Mesendoderm (in vitro differentiated cells): ENCODE measurements around the gene ATOH8.

Experiments used
- DNase-seq: peaks from one replicate; pipeline ENCODE4 v3.0.0; 2013
- H2AK5ac ChIP-seq: 2 replicates; pipeline ENCODE4 v1.6.1; 2013; ENCODE audit warnings: low read length, inconsistent platforms
- H2BK120ac ChIP-seq: 2 replicates; pipeline ENCODE4 v1.6.1; 2013; ENCODE audit warnings: low read depth, mild to moderate bottlenecking, low read length, moderate library complexity, mixed read lengths
- H2BK15ac ChIP-seq: replicated peaks from 2 replicates; pipeline ENCODE4 v1.6.1; 2013; ENCODE audit warnings: low read depth, mild to moderate bottlenecking, moderate library complexity
- H2BK5ac ChIP-seq: 2 replicates; pipeline ENCODE4 v1.6.1; 2013; ENCODE audit warnings: low read length, inconsistent platforms
- H3K18ac ChIP-seq: 2 replicates; pipeline ENCODE4 v1.6.1; 2013; ENCODE audit warnings: mild to moderate bottlenecking, low read length, mixed read lengths
- H3K23ac ChIP-seq: one replicate; pipeline ENCODE4 v1.6.1; 2013; ENCODE audit warnings: low read length
- H3K27ac ChIP-seq: 2 replicates; pipeline ENCODE4 v1.5.1; 2013; ENCODE audit warnings: low read depth, mild to moderate bottlenecking, inconsistent platforms, low read length, moderate library complexity
- H3K27me3 ChIP-seq: 2 replicates; pipeline ENCODE4 v1.6.1; 2013; ENCODE audit warnings: low read length, control low read depth, mild to moderate bottlenecking, inconsistent platforms; ENCODE audit not compliant: insufficient read depth, poor library complexity
- H3K36me3 ChIP-seq: 2 replicates; pipeline ENCODE4 v1.6.1; 2013; ENCODE audit warnings: low read length, inconsistent platforms; ENCODE audit not compliant: control insufficient read depth, insufficient read depth
- H3K4ac ChIP-seq: one replicate; pipeline ENCODE4 v1.6.1; 2013; ENCODE audit warnings: low read depth, mild to moderate bottlenecking, low read length, moderate library complexity
- H3K4me1 ChIP-seq: 2 replicates; pipeline ENCODE4 v1.6.1; 2013; ENCODE audit warnings: low read depth, low read length, inconsistent platforms; ENCODE audit not compliant: control insufficient read depth
- H3K4me2 ChIP-seq: 2 replicates; pipeline ENCODE4 v1.6.1; 2013; ENCODE audit warnings: low read length
- H3K4me3 ChIP-seq: 2 replicates; pipeline ENCODE4 v1.5.1; 2013; ENCODE audit warnings: mild to moderate bottlenecking, low read length
- H3K56ac ChIP-seq: one replicate; pipeline ENCODE4 v1.6.1; 2013; ENCODE audit warnings: low read length
- H3K79me1 ChIP-seq: 2 replicates; pipeline ENCODE4 v1.6.1; 2013; ENCODE audit warnings: low read length, inconsistent platforms
- H3K79me2 ChIP-seq: 2 replicates; pipeline ENCODE4 v1.6.1; 2013; ENCODE audit warnings: mild to moderate bottlenecking, low read length; ENCODE audit not compliant: control insufficient read depth, insufficient read depth
- H3K9ac ChIP-seq: 2 replicates; pipeline ENCODE4 v1.6.1; 2013; ENCODE audit warnings: low read length, inconsistent platforms
- H4K5ac ChIP-seq: one replicate; pipeline ENCODE4 v1.6.1; 2013; ENCODE audit warnings: low read length
- H4K8ac ChIP-seq: one replicate; pipeline ENCODE4 v1.6.1; 2013; ENCODE audit warnings: low read depth, mild to moderate bottlenecking, control low read depth, low read length, moderate library complexity
- WGBS: extraction: QIAGEN DNeasy Blood & Tissue Kit; methylation state at CpG from one replicate; pipeline ENCODE4 v1.1.7; 2013; ENCODE audit warnings: low lambda C conversion rate, missing lambda C conversion rate; ENCODE audit not compliant: insufficient coverage; ENCODE audit errors: extremely low coverage; 5-methylcytosine and 5-hydroxymethylcytosine counted together

ATOH8 gene

GRCh38 chr2:85769983-85770362, 16.2 kb downstream of the ATOH8 start:
- no peaks in the 10 kb centered on the region for H3K79me1 ChIP-seq
- no peak overlapping the region for H3K4me3 ChIP-seq
- no peak for DNase-seq
- no peak overlapping the region for H3K4me2 ChIP-seq
- no peak overlapping the region for H3K4ac ChIP-seq
- peaks cover 19% of the 10 kb centered on the region for H3K4me1 ChIP-seq
- no peak overlapping the region for H3K56ac ChIP-seq
- no peak overlapping the region for H2BK120ac ChIP-seq
- H3K79me2 ChIP-seq = no peaks in the 10 kb centered on the region
- H2AK5ac ChIP-seq = no peak overlapping the region
- no peak overlapping the region for H2BK15ac ChIP-seq
- H3K27me3 ChIP-seq = no peaks in the 10 kb centered on the region
- no peak overlapping the region for H3K9ac ChIP-seq
- H3K27ac ChIP-seq = no peak overlapping the region
- H3K36me3 ChIP-seq = no peaks in the 10 kb centered on the region
- H2BK5ac ChIP-seq = no peak overlapping the region
- no peak overlapping the region for H4K8ac ChIP-seq
- no peak overlapping the region for H3K23ac ChIP-seq
- H3K18ac ChIP-seq = no peak overlapping the region
- WGBS = no CpG with 5 or more reads among the region's 7 CpGs
- H4K5ac ChIP-seq = no peak overlapping the region

DNA sequence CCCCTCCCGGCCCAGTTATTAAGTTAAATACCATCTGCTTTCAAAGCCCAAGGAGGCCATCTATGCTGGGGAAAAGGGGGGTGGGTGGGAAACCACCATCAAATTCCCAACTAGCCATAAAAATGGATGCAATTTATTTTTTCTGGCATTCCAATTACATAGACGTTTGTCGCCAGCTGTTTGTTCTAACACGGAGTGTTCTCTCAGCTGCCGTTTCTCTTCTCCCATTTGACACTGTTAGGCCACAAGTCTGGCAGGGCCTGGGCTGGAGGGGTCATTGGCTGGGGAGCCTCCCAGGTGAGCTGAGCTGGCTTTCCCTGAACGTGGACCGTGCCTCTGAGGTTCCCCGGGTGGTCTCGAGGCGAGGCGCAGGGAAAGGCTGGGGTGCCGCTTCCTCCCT, 16.6 kb downstream of the ATOH8 start:
- H2BK120ac ChIP-seq = no peak overlapping the region
- WGBS = no CpG with 5 or more reads among the region's 12 CpGs
- H3K18ac ChIP-seq = no peak overlapping the region
- no peak overlapping the region for H2AK5ac ChIP-seq
- no peaks in the 10 kb centered on the region for H3K36me3 ChIP-seq
- H3K9ac ChIP-seq = no peak overlapping the region
- H3K79me1 ChIP-seq = no peaks in the 10 kb centered on the region
- no peak overlapping the region for H3K4ac ChIP-seq
- H2BK5ac ChIP-seq = no peak overlapping the region
- H3K56ac ChIP-seq = peak overlapping the region; percentile 62
- H3K23ac ChIP-seq = no peak overlapping the region
- H3K79me2 ChIP-seq = no peaks in the 10 kb centered on the region
- peaks cover 19% of the 10 kb centered on the region for H3K4me1 ChIP-seq
- no peaks in the 10 kb centered on the region for H3K27me3 ChIP-seq
- DNase-seq = no peak
- no peak overlapping the region for H3K4me2 ChIP-seq
- H3K4me3 ChIP-seq = no peak overlapping the region
- H2BK15ac ChIP-seq = no peak overlapping the region
- H3K27ac ChIP-seq = no peak overlapping the region
- no peak overlapping the region for H4K8ac ChIP-seq
- H4K5ac ChIP-seq = no peak overlapping the region

- Histone ChIP-seq H4K5ac (no peak overlapping the region), H2AK5ac (no peak overlapping the region), H3K18ac (no peak overlapping the region), H3K9ac (no peak overlapping the region), H2BK15ac (no peak overlapping the region), H2BK120ac (no peak overlapping the region), H4K8ac (no peak overlapping the region), H3K4me1 (peaks cover 15% of the 10 kb centered on the region), H3K79me2 (no peaks in the 10 kb centered on the region), H3K4me2 (no peak overlapping the region), H3K4ac (no peak overlapping the region), H2BK5ac (no peak overlapping the region), H3K79me1 (no peaks in the 10 kb centered on the region), H3K23ac (no peak overlapping the region), H3K56ac (peak overlapping the region; percentile 62), H3K36me3 (no peaks in the 10 kb centered on the region), H3K27me3 (no peaks in the 10 kb centered on the region), H3K27ac (no peak overlapping the region), H3K4me3 (no peak overlapping the region)
- WGBS = no CpG with 5 or more reads among the region's 10 CpGs
- no peak for DNase-seq
Observed at GRCh38 chr2:85770786-85771409, 17.1 kb downstream of the ATOH8 start.

DNA sequence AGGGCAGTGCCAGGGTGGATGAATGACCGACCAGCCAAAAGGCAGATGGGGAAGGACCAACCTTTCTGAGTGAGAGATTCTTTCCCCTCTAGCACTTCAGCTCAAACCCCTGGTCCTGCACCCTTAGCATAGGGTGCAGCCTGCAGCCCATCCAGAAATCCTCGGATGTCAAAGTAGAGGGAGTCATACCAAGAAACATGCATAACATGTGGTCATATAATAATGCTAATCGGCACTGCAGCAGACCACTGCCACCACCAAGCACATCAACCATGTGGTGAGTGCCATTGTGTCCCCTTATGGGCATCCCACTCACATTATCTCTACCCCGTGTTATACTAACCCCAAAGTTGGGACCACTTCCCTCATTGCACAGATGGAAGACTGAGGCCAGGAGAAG, 17.7 kb downstream of the ATOH8 start:
- Histone ChIP-seq H3K36me3 (no peaks in the 10 kb centered on the region), H2BK15ac (no peak overlapping the region), H2BK5ac (no peak overlapping the region), H2AK5ac (no peak overlapping the region), H3K79me2 (no peaks in the 10 kb centered on the region), H3K18ac (no peak overlapping the region), H3K27ac (no peak overlapping the region), H4K8ac (no peak overlapping the region), H3K79me1 (no peaks in the 10 kb centered on the region), H3K4me1 (peaks cover 9% of the 10 kb centered on the region), H3K9ac (no peak overlapping the region), H2BK120ac (no peak overlapping the region), H3K4ac (no peak overlapping the region), H3K4me2 (no peak overlapping the region), H4K5ac (no peak overlapping the region), H3K23ac (no peak overlapping the region), H3K56ac (no peak overlapping the region), H3K27me3 (no peaks in the 10 kb centered on the region), H3K4me3 (no peak overlapping the region)
- no peak for DNase-seq
- no CpG with 5 or more reads among the region's 4 CpGs for WGBS

- Histone ChIP-seq H3K18ac (no peak overlapping the region), H3K4me2 (no peak overlapping the region), H3K56ac (peak overlapping the region; percentile 44), H2BK15ac (no peak overlapping the region), H3K4me3 (no peak overlapping the region), H3K4ac (no peak overlapping the region), H3K9ac (no peak overlapping the region), H2BK5ac (no peak overlapping the region), H4K8ac (no peak overlapping the region), H3K79me2 (no peaks in the 10 kb centered on the region), H3K27me3 (no peaks in the 10 kb centered on the region), H3K79me1 (no peaks in the 10 kb centered on the region), H2AK5ac (no peak overlapping the region), H3K27ac (no peak overlapping the region), H4K5ac (no peak overlapping the region), H2BK120ac (no peak overlapping the region), H3K23ac (no peak overlapping the region), H3K4me1 (peaks cover 8% of the 10 kb centered on the region), H3K36me3 (no peaks in the 10 kb centered on the region)
- WGBS = no CpG with 5 or more reads among the region's 37 CpGs
- peak; percentile 62 for DNase-seq
Observed at GRCh38 chr2:85772019-85772745, 18.4 kb downstream of the ATOH8 start.
